T-cell (primary cell): ENCODE data around the gene HIP1. TPM values are rescaled to one million over a fixed set of nuclear protein-coding genes. Genes with fewer than 3 reads are reported as not detected.

ENCODE experiments used
- ATAC-seq, 4 experiments: fragments of 200-7000 bp in 3 of 4; fragments of 150-1000 bp in 1 of 4; cut with Tn5 transposase; replicated peaks in 1 of 4; 1 replicate in 3 of 4; 2 replicates in 1 of 4; pipeline ENCODE4 v1.10.0; 2021; ENCODE audit warnings: moderate library complexity in 3 of 4, mild to moderate bottlenecking in 2 of 4, moderate number of reproducible peaks in 1 of 4
- CTCF ChIA-PET, 2 donors: fragments of 300-600 bp; sonication (Branson Sonifier 250); formaldehyde crosslinking; loops; one replicate each; lab custom pipeline; 2022; ENCODE audit warnings: antibody characterized with exemption in 2 of 2; lab: Charles Lee
- POLR2A ChIA-PET, 2 donors: fragments of 300-600 bp; sonication (Branson Sonifier 250); formaldehyde crosslinking; loops; one replicate each; lab custom pipeline; 2022; ENCODE audit warnings: antibody characterized with exemption in 2 of 2; lab: Charles Lee
- DNase-seq, 35 experiments: peaks; one replicate each; pipeline versions ENCODE4 v3.0.0 to v3.0.0-alpha.2; 2013 to 2023
- H3K27ac ChIP-seq: one replicate; pipeline ENCODE4 v1.5.1; 2013; ENCODE audit warnings: low read length
- H3K27me3 ChIP-seq, 2 experiments: replicated peaks in 1 of 2; 1 replicate in 1 of 2; 2 replicates in 1 of 2; pipeline versions ENCODE4 v1.6.1 to v1.7.0; 2013; ENCODE audit warnings: low read length in 1 of 2, mixed read lengths in 1 of 2; ENCODE audit not compliant: control insufficient read depth in 2 of 2, insufficient read depth in 2 of 2; ENCODE audit errors: extremely low read depth in 1 of 2
- H3K36me3 ChIP-seq, 2 donors: 1 replicate in 1 of 2; 2 replicates in 1 of 2; pipeline versions ENCODE4 v1.6.1 to v1.7.0; 2013; ENCODE audit warnings: low read length in 1 of 2; ENCODE audit not compliant: control insufficient read depth in 2 of 2, insufficient read depth in 1 of 2; ENCODE audit errors: extremely low read depth in 1 of 2
- H3K4me1 ChIP-seq, 2 experiments: 1 replicate in 1 of 2; 2 replicates in 1 of 2; pipeline versions ENCODE4 v1.6.1 to v1.7.0; 2013; ENCODE audit warnings: low read length in 2 of 2, mixed read lengths in 1 of 2; ENCODE audit not compliant: insufficient read depth in 2 of 2, control insufficient read depth in 1 of 2; ENCODE audit errors: extremely low read depth in 1 of 2
- H3K4me3 ChIP-seq, 2 donors: 1 replicate in 1 of 2; 2 replicates in 1 of 2; pipeline versions ENCODE4 v1.5.1 to v1.7.0; 2013; ENCODE audit warnings: mild to moderate bottlenecking in 2 of 2, low read length in 1 of 2, moderate library complexity in 1 of 2; ENCODE audit not compliant: control insufficient read depth in 1 of 2; ENCODE audit errors: extremely low read depth in 1 of 2
- H3K9me3 ChIP-seq: 2 replicates; pipeline ENCODE4 v1.7.0; 2013
- H3K27ac Mint-ChIP-seq, 2 donors: one replicate each; pipeline ENCODE4 v1.8.0; 2020 to 2021; ENCODE audit warnings: mild to moderate bottlenecking in 2 of 2, mixed read lengths in 2 of 2
- H3K27me3 Mint-ChIP-seq, 2 donors: one replicate each; pipeline ENCODE4 v1.8.0; 2021 to 2022; ENCODE audit warnings: mixed read lengths in 2 of 2
- H3K36me3 Mint-ChIP-seq: one replicate; pipeline ENCODE4 v1.8.0; 2021; ENCODE audit warnings: mixed read lengths
- H3K4me1 Mint-ChIP-seq, 3 donors: one replicate each; pipeline ENCODE4 v1.8.0; 2020 to 2022; ENCODE audit warnings: mixed read lengths in 3 of 3, mild to moderate bottlenecking in 1 of 3
- H3K4me3 Mint-ChIP-seq, 3 donors: one replicate each; pipeline ENCODE4 v1.8.0; 2020 to 2022; ENCODE audit warnings: mild to moderate bottlenecking in 3 of 3, mixed read lengths in 3 of 3, moderate library complexity in 3 of 3
- H3K9me3 Mint-ChIP-seq, 3 donors: one replicate each; pipeline ENCODE4 v1.8.0; 2020 to 2022; ENCODE audit warnings: mixed read lengths in 3 of 3
- WGBS: methylation state at CpG from one replicate; pipeline ENCODE4 v1.1.5; 2013; ENCODE audit warnings: missing lambda C conversion rate; ENCODE audit not compliant: insufficient coverage; 5-methylcytosine and 5-hydroxymethylcytosine counted together
- total RNA-seq, 35 experiments: library from RNA in 6 of 35; stranded (reverse) in 6 of 35; fragments of 120-200 nt in 1 of 35; gene quantifications; one replicate each; pipeline versions ENCODE4 v1.2.1 to v1.2.4 and lab custom pipeline; 2013 to 2026

HIP1 gene
- total RNA-seq, 5 donors from 2014 or later (not counting 1 experiment from before 2014, with no cell fraction given), result 3.2 to 8.4 (median 3.6) TPM

GRCh38 chr7:75711656-75712514 is 26.9 kb downstream of the HIP1 start:
- H3K27ac Mint-ChIP-seq, result no peak overlapping the region
- H3K27ac ChIP-seq, result no peak overlapping the region
- H3K9me3 Mint-ChIP-seq, result peaks cover 4 to 19% (median 17%) of the 10 kb centered on the region in 3 donors
- H3K4me1 Mint-ChIP-seq, result peaks cover 10 to 17% (median 11%) of the 10 kb centered on the region in 3 donors
- H3K9me3 ChIP-seq, result no peaks in the 10 kb centered on the region
- H3K4me3 Mint-ChIP-seq, result no peak overlapping the region
- H3K27me3 ChIP-seq, result no peaks in the 10 kb centered on the region
- WGBS, result 64% methylated on average over 2 of the region's 10 CpGs
- no peaks in the 10 kb centered on the region for H3K4me1 ChIP-seq
- H3K4me3 ChIP-seq, result no peak overlapping the region
- ChIA-PET CTCF (interaction anchor here in 1 of 2 donors (0.6 kb wide), 1 partner anchor 10 kb away, joined by 3 read pairs; no protein-coding TSS in a partner anchor), POLR2A (no interaction called here)
- H3K36me3 Mint-ChIP-seq, result peaks cover 16% of the 10 kb centered on the region
- DNase-seq (no peak), ATAC-seq (no peak)
- peaks cover 0 to 6% of the 10 kb centered on the region in 2 donors for H3K27me3 Mint-ChIP-seq
- H3K36me3 ChIP-seq, result no peaks in the 10 kb centered on the region

- H3K4me1 Mint-ChIP-seq, result peaks cover 10 to 17% (median 11%) of the 10 kb centered on the region in 3 donors
- POLR2A ChIA-PET, result no interaction called here
- CTCF ChIA-PET, result no interaction called here
Measured at GRCh38 chr7:75711076-75711475, 27.7 kb downstream of the HIP1 start.

GRCh38 chr7:75704928-75705327 is 33.8 kb downstream of the HIP1 start:
- Histone ChIP-seq H3K27ac (no peak overlapping the region), H3K36me3 (no peaks in the 10 kb centered on the region), H3K4me1 (no peaks in the 10 kb centered on the region), H3K27me3 (no peaks in the 10 kb centered on the region), H3K9me3 (no peaks in the 10 kb centered on the region), H3K4me3 (no peak overlapping the region)
- Mint-ChIP-seq H3K27ac (no peak overlapping the region), H3K27me3 (no peaks in the 10 kb centered on the region), H3K36me3 (peaks cover 4% of the 10 kb centered on the region), H3K9me3 (peaks cover 4 to 11% (median 8%) of the 10 kb centered on the region in 3 donors), H3K4me1 (no peaks in the 10 kb centered on the region), H3K4me3 (no peak overlapping the region)
- DNase-seq (no peak), ATAC-seq (no peak)
- ChIA-PET POLR2A (no interaction called here), CTCF (no interaction called here)
- 100% methylated on average over 3 of the region's 4 CpGs for WGBS

More at GRCh38 chr7:75711076-75711475, 27.7 kb downstream of the HIP1 start:
- H3K27ac ChIP-seq, result no peak overlapping the region
- Mint-ChIP-seq H3K4me3 (no peak overlapping the region), H3K27ac (no peak overlapping the region), H3K9me3 (peaks cover 4 to 19% (median 17%) of the 10 kb centered on the region in 3 donors), H3K27me3 (peaks cover 0 to 6% of the 10 kb centered on the region in 2 donors), H3K36me3 (peaks cover 16% of the 10 kb centered on the region)
- H3K9me3 ChIP-seq, result no peaks in the 10 kb centered on the region
- no peaks in the 10 kb centered on the region for H3K36me3 ChIP-seq
- no peak for DNase-seq
- no peaks in the 10 kb centered on the region for H3K4me1 ChIP-seq
- no peaks in the 10 kb centered on the region for H3K27me3 ChIP-seq
- ATAC-seq, result no peak
- H3K4me3 ChIP-seq, result no peak overlapping the region

- H3K27me3 Mint-ChIP-seq, result no peaks in the 10 kb centered on the region
- CTCF ChIA-PET, result no interaction called here
Measured at GRCh38 chr7:75702515-75702914, 36.2 kb downstream of the HIP1 start.

GRCh38 chr7:75699993-75700392 is 38.7 kb downstream of the HIP1 start:
- WGBS, result 96% methylated on average over 8 of the region's 12 CpGs
- H3K27ac Mint-ChIP-seq, result no peak overlapping the region
- no peaks in the 10 kb centered on the region for H3K4me1 ChIP-seq
- DNase-seq (no peak), ATAC-seq (no peak)
- no peak overlapping the region for H3K4me3 ChIP-seq
- H3K27me3 Mint-ChIP-seq, result peaks cover 0 to 3% of the 10 kb centered on the region in 2 donors
- H3K4me3 Mint-ChIP-seq, result no peak overlapping the region
- no peaks in the 10 kb centered on the region for H3K4me1 Mint-ChIP-seq
- H3K36me3 Mint-ChIP-seq, result no peaks in the 10 kb centered on the region
- H3K36me3 ChIP-seq, result no peaks in the 10 kb centered on the region
- no peak overlapping the region for H3K27ac ChIP-seq
- POLR2A ChIA-PET, result no interaction called here
- CTCF ChIA-PET, result no interaction called here
- no peaks in the 10 kb centered on the region for H3K9me3 ChIP-seq
- H3K27me3 ChIP-seq, result no peaks in the 10 kb centered on the region
- H3K9me3 Mint-ChIP-seq, result no peaks in the 10 kb centered on the region

More at GRCh38 chr7:75702515-75702914, 36.2 kb downstream of the HIP1 start:
- H3K4me1 Mint-ChIP-seq, result no peaks in the 10 kb centered on the region
- DNase-seq (no peak), ATAC-seq (no peak)
- no peaks in the 10 kb centered on the region for H3K27me3 ChIP-seq
- no peak overlapping the region for H3K4me3 Mint-ChIP-seq
- WGBS, result 100% methylated on average over 1 of the region's 4 CpGs
- no peaks in the 10 kb centered on the region for H3K9me3 ChIP-seq
- no peaks in the 10 kb centered on the region for H3K36me3 Mint-ChIP-seq
- no peaks in the 10 kb centered on the region for H3K4me1 ChIP-seq
- H3K4me3 ChIP-seq, result no peak overlapping the region
- no peaks in the 10 kb centered on the region for H3K36me3 ChIP-seq
- H3K27ac ChIP-seq, result no peak overlapping the region
- POLR2A ChIA-PET, result no interaction called here
- H3K27ac Mint-ChIP-seq, result no peak overlapping the region
- no peaks in the 10 kb centered on the region for H3K9me3 Mint-ChIP-seq

- Mint-ChIP-seq H3K4me3 (no peak overlapping the region), H3K27ac (no peak overlapping the region), H3K27me3 (peaks cover 0 to 3% of the 10 kb centered on the region in 2 donors), H3K36me3 (no peaks in the 10 kb centered on the region), H3K9me3 (no peaks in the 10 kb centered on the region), H3K4me1 (no peaks in the 10 kb centered on the region)
- no peaks in the 10 kb centered on the region for H3K27me3 ChIP-seq
- POLR2A ChIA-PET, result no interaction called here
- no peaks in the 10 kb centered on the region for H3K36me3 ChIP-seq
- H3K4me1 ChIP-seq, result no peaks in the 10 kb centered on the region
- DNase-seq, result no peak
- CTCF ChIA-PET, result no interaction called here
- no peak overlapping the region for H3K27ac ChIP-seq
- ATAC-seq, result no peak
- H3K9me3 ChIP-seq, result no peaks in the 10 kb centered on the region
- no peak overlapping the region for H3K4me3 ChIP-seq
Measured at GRCh38 chr7:75698358-75698757, 40.4 kb downstream of the HIP1 start.
